SK-N-MC (cell line): ENCODE measurements around the gene MFNG.

Source experiments
- DNase-seq: peaks from one replicate; pipeline ENCODE4 v3.0.0-alpha.2; 2011; ENCODE audit warnings: low read depth, low spot score
- H3K27ac ChIP-seq: fragments of 200-600 bp; sonication (generic); 2 replicates; pipeline ENCODE4 v1.5.1; 2016; ENCODE audit warnings: mixed run types
- H3K36me3 ChIP-seq: fragments of 200-600 bp; sonication (generic); 2 replicates; pipeline ENCODE4 v1.6.1; 2017; ENCODE audit warnings: antibody characterized with exemption, low read length, mixed read lengths; ENCODE audit not compliant: insufficient read depth
- H3K4me3 ChIP-seq: fragments of 200-600 bp; sonication (generic); 2 replicates; pipeline ENCODE4 v1.5.1; 2016
- H3K9ac ChIP-seq: fragments of 200-600 bp; sonication (generic); 2 replicates; pipeline ENCODE4 v1.8.0; 2017; ENCODE audit warnings: mixed run types, mixed read lengths; ENCODE audit not compliant: insufficient read length
- H3K9me3 ChIP-seq: fragments of 200-600 bp; sonication (generic); 2 replicates; pipeline ENCODE4 v1.6.1; 2017; ENCODE audit warnings: low read depth, mild to moderate bottlenecking, antibody characterized with exemption, low read length, moderate library complexity, mixed read lengths
- EZH2 ChIP-seq: fragments of 200-600 bp; sonication (generic); IDR thresholded peaks from one replicate; pipeline ENCODE4 v1.6.1; 2017; ENCODE audit warnings: antibody characterized with exemption
- FOXP2 ChIP-seq: optimal IDR thresholded peaks from 2 replicates; pipeline ENCODE3; 2011; ENCODE audit warnings: mild to moderate bottlenecking, moderate library complexity; ENCODE audit not compliant: insufficient read depth; ENCODE audit errors: extremely low read length, control extremely low read depth
- POLR2AphosphoS5 ChIP-seq: IDR thresholded peaks from 2 replicates; pipeline ENCODE4 v1.6.1; 2012; ENCODE audit warnings: mild to moderate bottlenecking, low read depth, low read length, borderline replicate concordance

Gene MFNG

DNA sequence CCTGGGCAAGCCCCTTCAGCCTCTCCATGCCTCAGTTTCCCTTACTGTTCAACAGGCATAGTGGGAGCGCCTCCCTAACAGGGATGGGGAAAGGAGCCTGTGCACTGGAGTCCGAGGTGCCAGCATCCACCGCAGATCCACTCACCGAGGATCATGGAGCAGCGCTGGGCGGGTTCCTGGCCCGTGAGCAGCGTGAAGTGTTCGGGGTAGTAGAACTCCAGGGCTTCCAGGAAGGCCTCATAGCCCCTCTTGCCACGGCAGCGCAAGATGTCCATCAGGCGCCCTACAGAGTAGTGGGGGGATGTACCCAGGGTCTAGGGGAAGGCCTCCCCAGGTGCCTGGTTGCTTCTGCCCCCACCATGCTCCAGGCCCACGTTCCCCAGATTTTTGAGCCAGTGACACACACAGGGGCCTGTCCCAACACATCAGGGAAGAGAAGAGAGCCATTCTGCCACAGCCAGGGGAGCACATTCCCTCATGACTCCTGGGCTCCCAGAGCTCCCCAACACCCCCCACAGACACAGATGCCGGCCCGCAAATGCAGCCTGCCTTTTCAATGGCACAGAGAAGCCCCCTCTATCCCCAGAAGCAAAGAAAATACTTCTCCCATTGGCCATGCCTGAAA lies 31.8 kb upstream of the MFNG start:
- DNase-seq = no peak
- Histone ChIP-seq H3K9me3 (no peaks in the 10 kb centered on the region), H3K36me3 (no peaks in the 10 kb centered on the region), H3K27ac (no peak overlapping the region), H3K9ac (no peak overlapping the region), H3K4me3 (no peak overlapping the region)
- TF ChIP-seq POLR2AphosphoS5 (no peak), EZH2 (no peak), FOXP2 (no peak)

DNA sequence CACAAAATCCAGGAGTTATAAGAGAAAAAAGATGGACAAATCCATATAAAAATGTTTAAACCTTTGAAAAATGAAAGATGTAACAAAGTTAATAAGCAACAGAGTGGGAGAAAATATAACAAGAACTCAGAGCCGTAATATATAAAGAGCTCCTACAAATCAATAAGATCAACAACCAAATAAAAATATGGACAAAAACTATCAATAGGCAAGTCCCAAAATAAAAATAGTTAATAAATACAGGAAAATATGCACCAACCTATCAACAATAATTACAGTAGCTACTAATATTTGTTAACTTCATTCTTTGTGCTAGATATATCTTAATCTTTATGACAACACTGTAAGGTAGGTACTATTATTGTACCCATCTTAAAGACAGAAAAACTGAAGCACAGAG lies 30.3 kb upstream of the MFNG start:
- Histone ChIP-seq H3K36me3 (no peaks in the 10 kb centered on the region), H3K9ac (no peak overlapping the region), H3K4me3 (no peak overlapping the region), H3K9me3 (no peaks in the 10 kb centered on the region), H3K27ac (no peak overlapping the region)
- no peak for DNase-seq
- TF ChIP-seq FOXP2 (no peak), EZH2 (no peak), POLR2AphosphoS5 (no peak)

DNA sequence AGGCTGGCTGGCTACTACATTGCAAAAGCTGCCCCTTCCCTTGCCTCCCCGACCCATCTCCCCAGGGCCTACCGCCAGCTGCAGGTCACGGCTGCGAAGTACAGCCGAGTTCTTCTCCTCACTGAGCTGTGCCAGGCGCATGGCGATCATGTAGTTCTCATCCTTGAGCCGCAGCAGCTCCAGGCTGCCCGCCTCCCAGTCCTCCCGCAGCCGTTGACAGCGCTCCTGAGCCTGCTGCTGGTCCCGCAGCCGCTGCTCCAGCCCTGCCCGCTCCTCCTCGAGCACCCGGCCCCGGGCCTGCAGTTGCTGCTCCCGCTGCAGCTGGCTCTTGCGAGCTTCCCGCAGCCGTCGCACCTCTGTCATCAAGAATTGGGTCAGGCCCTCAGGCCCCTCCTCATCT lies 29.7 kb upstream of the MFNG start:
- H3K9me3 ChIP-seq = no peaks in the 10 kb centered on the region
- TF ChIP-seq FOXP2 (no peak), EZH2 (no peak), POLR2AphosphoS5 (no peak)
- DNase-seq = no peak
- H3K4me3 ChIP-seq = no peak overlapping the region
- H3K36me3 ChIP-seq = no peaks in the 10 kb centered on the region
- no peak overlapping the region for H3K27ac ChIP-seq
- H3K9ac ChIP-seq = no peak overlapping the region

DNA sequence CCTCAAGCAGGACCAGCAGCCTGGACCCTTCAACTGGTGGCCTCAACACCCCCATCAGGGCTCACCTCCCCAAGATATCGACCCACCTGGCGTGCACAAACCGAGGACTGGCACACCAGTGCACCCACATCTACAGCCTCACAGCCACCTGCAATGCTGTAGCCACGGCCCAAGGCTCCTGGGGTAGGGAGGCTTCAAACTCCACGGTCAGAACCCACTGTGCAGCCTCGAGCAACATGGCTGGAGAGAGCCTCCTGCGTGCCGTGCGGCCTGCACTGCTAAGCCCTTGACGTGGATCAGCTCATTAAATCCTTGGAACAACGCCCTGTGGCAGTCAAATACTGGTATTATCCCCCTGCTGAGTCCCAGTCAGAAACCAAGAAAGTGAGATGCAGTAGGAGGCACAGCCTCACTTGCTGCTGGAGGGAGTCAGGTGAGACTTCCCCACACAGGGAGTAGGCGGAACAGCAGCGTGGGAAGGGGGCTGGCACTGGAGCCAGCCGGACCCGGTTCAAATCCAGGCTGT lies 28.4 kb upstream of the MFNG start:
- H3K4me3 ChIP-seq = no peak overlapping the region
- H3K9ac ChIP-seq = no peak overlapping the region
- TF ChIP-seq FOXP2 (no peak), EZH2 (no peak)
- no peaks in the 10 kb centered on the region for H3K36me3 ChIP-seq
- no peak for DNase-seq
- no peak overlapping the region for H3K27ac ChIP-seq
- no peaks in the 10 kb centered on the region for H3K9me3 ChIP-seq

DNA sequence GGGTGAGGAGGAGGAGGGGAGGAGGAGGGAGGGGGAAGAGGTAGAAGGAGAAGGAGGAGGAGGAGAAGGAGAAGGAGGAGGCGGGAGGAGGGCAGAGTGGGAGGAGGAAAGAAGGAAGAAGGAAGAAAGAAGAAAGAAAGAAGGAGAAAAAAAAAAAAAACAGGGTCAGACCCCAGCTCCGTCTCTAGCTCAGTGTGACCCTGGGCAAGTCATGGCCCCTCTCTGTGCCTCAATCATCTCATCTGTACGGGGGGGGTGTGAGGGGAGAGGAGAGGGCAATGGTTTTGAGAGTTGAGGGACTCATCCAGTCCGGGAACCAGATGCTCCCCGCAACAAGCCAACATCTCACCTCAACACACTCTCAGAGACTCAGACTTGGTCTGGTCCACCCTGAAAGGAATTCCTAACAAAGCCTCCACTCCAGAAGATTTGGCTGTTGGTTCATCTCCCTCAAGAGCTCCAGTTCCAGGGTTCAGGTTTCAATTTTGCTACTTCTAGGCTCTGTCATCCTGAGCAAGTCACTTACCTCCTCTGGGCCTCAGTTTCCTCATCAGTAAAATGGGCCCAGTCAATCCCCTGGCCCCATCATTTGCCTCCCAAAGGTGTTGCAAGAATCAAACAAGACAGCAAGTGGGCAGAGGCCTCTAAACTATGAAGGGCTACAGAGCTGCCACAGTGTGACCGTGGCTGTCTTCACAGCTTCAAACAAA lies 25.4 kb upstream of the MFNG start:
- Histone ChIP-seq H3K9ac (no peak overlapping the region), H3K27ac (no peak overlapping the region), H3K9me3 (no peaks in the 10 kb centered on the region), H3K4me3 (no peak overlapping the region), H3K36me3 (no peaks in the 10 kb centered on the region)
- no peak for DNase-seq
- TF ChIP-seq POLR2AphosphoS5 (no peak), EZH2 (no peak), FOXP2 (no peak)

DNA sequence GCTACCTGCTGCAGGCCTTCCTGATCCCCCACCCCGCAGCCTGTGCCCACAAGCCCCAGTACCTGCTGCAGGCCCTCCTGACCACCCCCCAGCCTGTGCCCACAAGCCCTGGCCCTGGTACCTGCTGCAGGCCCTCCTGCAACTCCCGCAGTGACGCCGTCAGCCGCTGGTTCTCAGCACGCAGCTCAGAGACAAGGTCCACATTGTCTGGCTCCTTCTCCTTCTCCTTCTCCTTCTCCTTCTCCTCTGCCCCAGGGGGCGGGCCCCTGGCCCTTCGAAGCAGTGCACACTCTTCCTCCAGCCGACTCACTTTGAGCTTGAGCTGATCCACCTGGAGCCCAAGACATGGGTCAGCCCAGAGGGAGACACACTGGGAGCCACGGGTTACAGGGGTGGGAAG lies 23.9 kb upstream of the MFNG start:
- Histone ChIP-seq H3K27ac (no peak overlapping the region), H3K4me3 (no peak overlapping the region), H3K9me3 (no peaks in the 10 kb centered on the region), H3K36me3 (no peaks in the 10 kb centered on the region), H3K9ac (no peak overlapping the region)
- no peak for DNase-seq
- TF ChIP-seq FOXP2 (no peak), POLR2AphosphoS5 (no peak), EZH2 (no peak)

DNA sequence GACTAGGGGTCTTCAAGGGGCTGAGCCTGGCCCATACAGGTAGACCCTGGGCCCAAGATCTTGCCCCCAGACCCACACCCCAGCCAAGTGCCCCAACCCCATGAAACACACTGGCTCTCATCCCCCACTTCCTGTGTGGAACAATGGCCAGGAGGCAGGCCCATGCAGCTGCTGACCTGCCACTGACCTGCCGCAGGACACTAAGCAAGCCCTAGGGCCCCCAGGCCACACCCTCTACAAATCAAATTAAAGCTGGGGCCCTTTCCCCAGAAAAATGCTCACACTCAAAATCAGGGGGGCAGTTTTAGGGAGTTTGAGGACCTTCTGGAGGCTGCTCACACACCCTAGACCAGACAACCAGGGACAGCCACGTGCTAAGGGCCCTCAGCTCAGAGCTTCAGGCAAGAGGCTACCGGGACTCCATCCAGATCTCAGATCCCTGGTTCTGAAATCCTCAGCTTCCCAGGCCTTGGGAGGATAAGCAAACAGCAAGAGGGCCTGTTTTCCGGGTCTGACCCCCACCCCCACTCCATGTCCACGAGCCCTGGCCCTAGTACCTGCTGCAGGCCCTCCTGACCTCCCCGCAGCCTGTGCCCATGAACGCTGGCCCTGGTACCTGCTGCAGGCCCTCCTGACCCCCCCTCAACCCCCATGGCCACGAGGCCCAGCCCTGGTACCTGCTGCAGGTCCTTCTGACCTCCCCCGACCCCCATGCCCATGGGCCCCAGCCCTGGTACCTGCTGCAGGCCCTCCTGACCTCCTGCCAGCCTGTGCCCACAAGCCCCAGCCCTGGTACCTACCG lies 23.1 kb upstream of the MFNG start:
- Histone ChIP-seq H3K9me3 (no peaks in the 10 kb centered on the region), H3K4me3 (no peak overlapping the region), H3K9ac (no peak overlapping the region), H3K36me3 (no peaks in the 10 kb centered on the region), H3K27ac (no peak overlapping the region)
- DNase-seq = no peak
- TF ChIP-seq EZH2 (no peak), POLR2AphosphoS5 (no peak), FOXP2 (no peak)

DNA sequence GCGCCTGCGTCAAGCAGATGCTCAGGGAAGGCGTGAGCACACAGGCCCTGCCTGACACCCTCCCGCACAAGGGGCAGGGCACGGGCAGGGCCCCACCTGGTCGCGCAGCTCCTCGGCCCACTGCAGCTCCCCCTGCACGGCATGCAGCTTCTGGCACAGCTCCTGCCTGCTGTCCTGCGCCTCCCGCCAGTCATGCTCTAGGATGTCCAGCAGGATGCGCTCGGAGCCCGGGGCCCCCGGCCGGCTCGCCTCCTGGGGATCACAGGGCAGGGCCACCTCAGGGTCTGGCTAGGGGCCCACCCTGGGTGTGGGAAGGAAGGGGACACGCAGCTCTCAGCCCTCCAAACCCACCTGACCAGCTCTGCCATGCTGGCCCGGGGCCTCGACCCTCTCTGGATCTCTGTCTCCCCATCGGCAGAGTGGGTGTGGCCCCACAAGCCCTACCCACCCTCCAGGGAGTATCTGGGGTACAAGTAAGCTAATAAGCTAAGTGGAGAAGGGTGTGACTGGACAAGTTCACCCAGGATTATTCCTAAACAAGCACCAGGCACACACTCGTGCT lies 22.3 kb upstream of the MFNG start:
- Histone ChIP-seq H3K36me3 (no peaks in the 10 kb centered on the region), H3K27ac (no peak overlapping the region), H3K4me3 (no peak overlapping the region), H3K9me3 (no peaks in the 10 kb centered on the region), H3K9ac (no peak overlapping the region)
- no peak for DNase-seq
- TF ChIP-seq EZH2 = no peak
